Stomach (tissue), 9 donors: Measurements from ENCODE around the gene SECTM1. TPM values are rescaled to one million over a fixed set of nuclear protein-coding genes. Genes with fewer than 3 reads are reported as not detected.
"Not testable (repeated sequence)": the region's sequence is repeated elsewhere in the genome, so short reads cannot be mapped to it uniquely, and the experiment has no call there.

ENCODE experiments used
- DNase-seq, 2 donors: peaks; one replicate each; pipeline versions ENCODE4 v3.0.0 to v3.0.0-alpha.2; 2013 to 2019
- H3K27ac ChIP-seq, 5 donors: fragments of 200-600 bp in 4 of 5; sonication (generic) in 4 of 5; one replicate each; pipeline ENCODE4 v1.5.1; 2013 to 2019; ENCODE audit warnings: mild to moderate bottlenecking in 1 of 5, moderate library complexity in 1 of 5
- H3K27me3 ChIP-seq, 3 donors: fragments of 200-600 bp; sonication (generic); one replicate each; pipeline ENCODE4 v1.5.1; 2017 to 2019; ENCODE audit warnings: mixed run types in 1 of 3
- H3K36me3 ChIP-seq, 4 donors: fragments of 200-600 bp; sonication (generic); 1 replicate in 3 of 4; 2 replicates in 1 of 4; pipeline ENCODE4 v1.5.1; 2016 to 2019
- H3K4me1 ChIP-seq, 4 donors: fragments of 200-600 bp; sonication (generic); one replicate each; pipeline ENCODE4 v1.5.1; 2016 to 2019
- H3K4me3 ChIP-seq, 4 donors: fragments of 200-600 bp; sonication (generic) in 3 of 4; one replicate each; pipeline ENCODE4 v1.5.1; 2016 to 2019; ENCODE audit warnings: mild to moderate bottlenecking in 1 of 4
- H3K9me3 ChIP-seq, 4 donors: fragments of 200-600 bp; sonication (generic); one replicate each; pipeline ENCODE4 v1.5.1; 2016 to 2019
- CTCF ChIP-seq, 7 experiments: fragments of 450-650 bp in 4 of 7; fragments of 200-600 bp in 3 of 7; sonication (generic) in 3 of 7; IDR thresholded peaks; one replicate each; pipeline ENCODE4 v1.5.1; 2016 to 2019; ENCODE audit warnings: antibody characterized with exemption in 7 of 7, control low read depth in 2 of 7, mild to moderate bottlenecking in 1 of 7
- EP300 ChIP-seq: sonication (generic); formaldehyde crosslinking; IDR thresholded peaks from one replicate; pipeline ENCODE4 v1.6.1; 2017; ENCODE audit warnings: antibody characterized with exemption
- POLR2A ChIP-seq, 4 donors: fragments of 450-650 bp; IDR thresholded peaks; one replicate each; pipeline ENCODE4 v1.6.1; 2016; ENCODE audit warnings: antibody characterized with exemption in 4 of 4, control low read depth in 2 of 4, mild to moderate bottlenecking in 1 of 4, moderate library complexity in 1 of 4
- POLR2AphosphoS5 ChIP-seq, 3 donors: sonication (generic); formaldehyde crosslinking; IDR thresholded peaks; one replicate each; pipeline ENCODE4 v1.6.1; 2016; ENCODE audit warnings: antibody characterized with exemption in 3 of 3
- WGBS, 5 donors: extraction: QIAGEN DNeasy Blood & Tissue Kit in 3 of 5; methylation state at CpG; one replicate each; pipeline versions ENCODE4 v1.1.5 to v1.1.7; 2013 to 2018; 5-methylcytosine and 5-hydroxymethylcytosine counted together
- intact Hi-C: fragments of 100-400 bp; cut with DNase I; formaldehyde crosslinking; loops from one replicate; pipeline ENCODE4 v1.15.1; 2023; ENCODE audit warnings: low total_unique reads
- polyA plus RNA-seq, 3 donors: library from polyadenylated mRNA; stranded (reverse); fragments of 200-250 nt; gene quantifications; one replicate each; pipeline ENCODE4 v1.2.3, GENCODE V29; 2013
- total RNA-seq, 5 donors: library from RNA; depleted of rRNA; stranded (reverse); fragments of >200 nt; gene quantifications; one replicate each; pipeline versions ENCODE4 v1.1.0 to v1.2.3, GENCODE V29; 2014 to 2016
- donor health status: healthy with polysubstance abuse.
- donor health status: Bipolar disorder and iron deficiency.
- donor health status: healthy.

The SECTM1 gene
- total and polyA plus RNA-seq, 8 donors: 1.8 to 48.8 (median 9.8) TPM

GRCh38 chr17:82367724-82368524, 34.4 kb upstream of the SECTM1 start:
- peaks cover 20 to 33% (median 29%) of the 10 kb centered on the region in 4 donors for H3K4me1 ChIP-seq
- no peaks in the 10 kb centered on the region for H3K36me3 ChIP-seq
- intact Hi-C loops: no loop called here
- H3K27ac ChIP-seq: no peak overlapping the region
- TF ChIP-seq POLR2AphosphoS5 (IDR thresholded peaks at IDR 0.05) (no peak), CTCF (IDR thresholded peaks at IDR 0.05) (no peak), EP300 (no peak), POLR2A (IDR thresholded peaks at IDR 0.05) (no peak)
- DNase-seq: no peak
- no peak overlapping the region for H3K4me3 ChIP-seq
- H3K9me3 ChIP-seq: no peaks in the 10 kb centered on the region
- H3K27me3 ChIP-seq: peaks cover 12 to 53% (median 30%) of the 10 kb centered on the region in 3 donors
- WGBS, 5 donors: 67 to 78% (median 71%) methylated on average over 13 to 14 of the region's 14 CpGs

GRCh38 chr17:82366749-82367148, 33.2 kb upstream of the SECTM1 start:
- Histone ChIP-seq H3K36me3 (no peaks in the 10 kb centered on the region), H3K27ac (no peak overlapping the region), H3K27me3 (peaks cover 5 to 42% (median 21%) of the 10 kb centered on the region in 3 donors), H3K9me3 (no peaks in the 10 kb centered on the region), H3K4me1 (peaks cover 16 to 21% (median 18%) of the 10 kb centered on the region in 4 donors), H3K4me3 (no peak overlapping the region)
- DNase-seq: no peak
- TF ChIP-seq POLR2AphosphoS5 (IDR thresholded peaks at IDR 0.05) (no peak), CTCF (IDR thresholded peaks at IDR 0.05) (no peak), EP300 (no peak), POLR2A (IDR thresholded peaks at IDR 0.05) (no peak)
- WGBS, 5 donors: 55 to 71% (median 70%) methylated on average over 7 of the region's 7 CpGs
- intact Hi-C loops: no loop called here

- no peak for TF ChIP-seq CTCF (IDR thresholded peaks at IDR 0.05)
- TF ChIP-seq POLR2AphosphoS5 (IDR thresholded peaks at IDR 0.05): no peak
- no peak for TF ChIP-seq EP300
- no peaks in the 10 kb centered on the region for H3K9me3 ChIP-seq
- DNase-seq: no peak
- H3K36me3 ChIP-seq: no peaks in the 10 kb centered on the region
- H3K27me3 ChIP-seq: peaks cover 0 to 32% (median 11%) of the 10 kb centered on the region in 3 donors
- no peak overlapping the region for H3K27ac ChIP-seq
- H3K4me1 ChIP-seq: peaks cover 6 to 11% (median 8%) of the 10 kb centered on the region in 4 donors
- 75 to 89% (median 80%) methylated on average over 5 to 6 of the region's 6 CpGs for WGBS, 5 donors
- no peak overlapping the region for H3K4me3 ChIP-seq
- intact Hi-C loops: no loop called here
These were observed 32.2 kb upstream of the SECTM1 start for GRCh38 chr17:82365606-82366295.

GRCh38 chr17:82361885-82362633, 28.5 kb upstream of the SECTM1 start:
- Histone ChIP-seq H3K4me1 (peaks cover 0 to 7% (median 0%) of the 10 kb centered on the region in 4 donors), H3K27me3 (peaks cover 0 to 25% (median 3%) of the 10 kb centered on the region in 3 donors), H3K9me3 (no peaks in the 10 kb centered on the region), H3K4me3 (no peak overlapping the region), H3K36me3 (no peaks in the 10 kb centered on the region), H3K27ac (no peak overlapping the region)
- no peak for DNase-seq
- intact Hi-C loops: no loop called here
- WGBS, 5 donors: 83 to 94% (median 92%) methylated on average over 6 of the region's 6 CpGs
- no peak for TF ChIP-seq POLR2A (IDR thresholded peaks at IDR 0.05)

- H3K27ac ChIP-seq, H3K36me3 ChIP-seq, H3K9me3 ChIP-seq, intact Hi-C loops, H3K4me3 ChIP-seq: not testable (repeated sequence)
- Histone ChIP-seq H3K4me1 (peaks cover 6 to 26% (median 14%) of the 10 kb centered on the region in 4 donors), H3K27me3 (peaks cover 0 to 35% (median 3%) of the 10 kb centered on the region in 3 donors)
- WGBS, 5 donors: 63 to 94% (median 80%) methylated on average over 1 of the region's 1 CpG
- DNase-seq: peak in 1 of 2 donors; percentile 63
These were observed 26.0 kb upstream of the SECTM1 start for GRCh38 chr17:82359451-82360074.
